HFF-Myc (cell line): ENCODE data around the gene CYB5R3.

Source experiments
- DNase-seq: peaks from one replicate; pipeline ENCODE4 v3.0.0-alpha.2; 2011; ENCODE audit warnings: low read depth; ENCODE audit errors: extremely low read depth
- H3K4me3 ChIP-seq: replicated peaks from 2 replicates; pipeline ENCODE4 v1.5.1; 2011; ENCODE audit warnings: low read depth, mild to moderate bottlenecking, control low read depth, low read length
- CTCF ChIP-seq: IDR thresholded peaks from 2 replicates; pipeline ENCODE4 v1.5.1; 2012; ENCODE audit warnings: mild to moderate bottlenecking, low read depth, low read length, control low read depth; ENCODE audit errors: missing control alignments

CYB5R3 gene

GRCh38 chr22:42637555-42637954 lies 11.6 kb downstream of the CYB5R3 start:
- H3K4me3 ChIP-seq, result no peak overlapping the region
- TF ChIP-seq CTCF, result no peak
- no peak for DNase-seq

DNA sequence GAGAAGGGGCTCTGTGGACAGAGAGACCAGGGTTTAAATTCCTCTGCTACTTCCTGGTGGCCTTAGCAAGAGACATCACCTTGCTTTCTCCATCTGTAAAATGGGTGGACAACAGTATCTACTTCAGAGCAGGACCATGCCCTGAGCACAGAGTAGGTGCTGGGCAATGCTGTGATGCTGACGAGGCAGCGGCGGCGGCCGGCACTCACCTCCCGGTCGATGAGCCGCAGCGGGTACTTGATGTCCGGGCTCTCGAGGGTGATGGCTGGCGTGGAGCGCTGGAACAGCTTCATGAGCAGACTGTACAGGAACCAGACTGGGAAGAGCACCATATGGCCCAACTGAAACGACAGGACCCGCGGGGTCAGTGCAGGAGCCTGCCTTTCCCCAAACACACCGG lies 12.7 kb downstream of the CYB5R3 start:
- no peak overlapping the region for H3K4me3 ChIP-seq
- DNase-seq, result no peak
- TF ChIP-seq CTCF, result no peak

GRCh38 chr22:42635531-42635930 lies 13.7 kb downstream of the CYB5R3 start:
- TF ChIP-seq CTCF, result no peak
- DNase-seq, result no peak
- no peak overlapping the region for H3K4me3 ChIP-seq

GRCh38 chr22:42633013-42633412 lies 16.2 kb downstream of the CYB5R3 start:
- H3K4me3 ChIP-seq, result no peak overlapping the region
- no peak for TF ChIP-seq CTCF
- no peak for DNase-seq

DNA sequence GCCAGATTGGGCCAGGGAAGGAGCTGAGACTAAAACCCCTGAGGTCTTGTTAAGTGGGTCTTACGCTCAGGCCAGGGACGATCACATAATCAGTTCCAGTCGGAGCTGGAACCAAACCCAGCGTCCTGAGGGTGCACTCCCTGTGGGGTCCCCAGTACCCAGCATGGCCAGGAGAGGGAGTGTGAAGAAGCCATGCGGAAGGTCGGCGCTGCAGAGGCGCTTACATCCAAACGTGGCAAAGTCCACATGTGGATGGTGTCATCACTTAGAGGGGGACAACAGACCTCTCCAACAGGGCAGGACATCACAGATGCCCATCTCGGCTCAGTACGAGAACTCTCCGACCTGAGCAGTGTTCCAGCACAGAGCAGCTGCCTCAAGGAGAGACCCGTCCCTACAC lies 17.1 kb downstream of the CYB5R3 start:
- no peak overlapping the region for H3K4me3 ChIP-seq
- DNase-seq, result no peak
- peak; percentile 52 for TF ChIP-seq CTCF

- H3K4me3 ChIP-seq, result no peak overlapping the region
- no peak for TF ChIP-seq CTCF
- DNase-seq, result no peak
Observed at GRCh38 chr22:42630901-42631602, 18.1 kb downstream of the CYB5R3 start.

DNA sequence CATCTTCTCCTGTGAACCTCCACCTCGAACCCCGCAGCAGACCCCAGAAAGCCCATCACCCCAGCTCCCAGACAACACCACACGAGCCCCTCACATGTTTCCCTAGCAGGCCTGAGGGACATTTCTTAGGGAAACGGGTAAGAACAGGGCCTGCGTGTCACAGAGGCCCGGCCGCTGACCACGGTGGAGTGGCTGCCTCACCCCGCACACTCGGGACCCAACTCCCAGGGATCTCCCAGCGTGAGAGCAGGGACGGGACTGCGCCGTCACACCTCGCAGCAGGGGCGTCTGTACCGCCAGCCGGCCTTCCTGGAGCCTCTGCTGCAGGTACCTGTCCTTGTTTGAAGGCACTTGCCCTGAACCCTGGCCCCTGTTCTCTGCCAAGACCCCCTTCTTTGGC lies 19.0 kb downstream of the CYB5R3 start:
- H3K4me3 ChIP-seq, result no peak overlapping the region
- TF ChIP-seq CTCF, result no peak
- no peak for DNase-seq
